GM19035 (cell line): ENCODE data around the gene DOCK4.

Experiments used
- ATAC-seq: cut with Tn5 transposase; IDR thresholded peaks from one replicate; pipeline ENCODE4 v1.9.1; 2021; ENCODE audit not compliant: unreplicated experiment

DOCK4 gene

GRCh38 chr7:111834367-111834766 lies 371.8 kb downstream of the DOCK4 start:
- no peak for ATAC-seq

DNA sequence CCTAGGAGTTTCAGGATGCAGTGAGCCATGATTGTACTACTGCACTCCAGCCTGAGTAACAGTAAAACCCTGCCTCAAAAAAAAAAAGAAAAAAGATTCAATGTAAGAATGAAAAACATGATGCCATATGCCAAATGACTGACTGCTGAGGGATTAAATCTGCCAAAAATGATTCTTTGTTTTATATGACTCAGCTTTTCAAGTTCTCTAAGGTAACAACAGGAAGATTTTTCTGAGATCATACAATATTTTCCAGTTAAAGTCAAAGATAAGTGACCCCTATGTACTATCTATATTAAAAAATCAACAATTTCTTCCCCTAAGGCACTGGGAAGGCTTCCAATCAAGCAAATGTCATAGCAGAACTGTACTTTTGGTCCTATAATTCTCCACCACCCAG lies 372.7 kb downstream of the DOCK4 start:
- no peak for ATAC-seq

DNA sequence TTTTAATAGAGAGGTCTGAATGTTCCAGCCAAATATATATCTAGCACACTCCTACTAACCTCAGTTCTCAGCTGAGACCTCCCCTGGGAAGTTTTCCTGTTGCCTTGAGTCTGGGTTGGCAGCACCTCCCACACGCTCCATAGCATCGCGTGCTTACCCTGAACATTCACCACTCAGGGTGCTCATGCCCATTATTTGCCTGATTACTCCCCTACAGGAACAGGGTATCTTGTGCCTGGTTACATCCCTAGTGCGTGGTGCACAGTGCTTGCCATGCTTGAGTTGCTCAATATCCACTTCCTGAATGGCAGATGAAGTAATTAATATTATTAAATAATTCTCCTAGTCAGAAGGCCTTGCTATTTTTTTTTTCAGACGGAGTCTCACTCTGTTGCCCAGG lies 374.0 kb downstream of the DOCK4 start:
- ATAC-seq = no peak

GRCh38 chr7:111829221-111829620 lies 377.0 kb downstream of the DOCK4 start:
- ATAC-seq = no peak

DNA sequence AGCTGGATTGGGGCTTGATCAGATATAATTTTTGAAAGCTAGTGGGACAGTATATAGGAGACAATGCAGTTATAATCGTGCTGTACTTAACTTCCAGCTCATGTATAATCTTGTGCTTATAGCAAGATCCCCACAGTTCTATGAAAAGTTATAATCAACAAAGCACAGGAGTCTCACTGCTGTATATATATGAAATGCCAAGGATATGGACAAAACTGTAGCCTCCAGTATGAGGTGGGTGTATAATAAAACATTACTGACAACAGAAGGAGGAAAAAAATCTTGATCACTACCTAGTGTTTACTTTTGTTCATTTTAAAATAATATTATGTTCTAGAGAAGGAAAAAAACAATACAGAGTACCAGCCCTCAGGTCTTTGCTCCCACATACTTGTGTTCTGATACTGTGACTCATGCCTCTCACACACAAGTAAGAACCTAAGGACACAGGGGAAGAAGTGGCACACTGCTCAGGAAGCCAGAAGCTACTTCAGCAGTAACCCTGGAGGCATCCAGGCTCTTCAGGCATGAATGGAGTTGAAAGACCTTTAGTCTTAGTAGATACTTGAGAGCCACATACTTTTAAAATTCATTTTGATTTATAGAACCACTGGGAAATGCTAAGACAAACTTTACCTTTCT lies 378.2 kb downstream of the DOCK4 start:
- ATAC-seq = no peak

DNA sequence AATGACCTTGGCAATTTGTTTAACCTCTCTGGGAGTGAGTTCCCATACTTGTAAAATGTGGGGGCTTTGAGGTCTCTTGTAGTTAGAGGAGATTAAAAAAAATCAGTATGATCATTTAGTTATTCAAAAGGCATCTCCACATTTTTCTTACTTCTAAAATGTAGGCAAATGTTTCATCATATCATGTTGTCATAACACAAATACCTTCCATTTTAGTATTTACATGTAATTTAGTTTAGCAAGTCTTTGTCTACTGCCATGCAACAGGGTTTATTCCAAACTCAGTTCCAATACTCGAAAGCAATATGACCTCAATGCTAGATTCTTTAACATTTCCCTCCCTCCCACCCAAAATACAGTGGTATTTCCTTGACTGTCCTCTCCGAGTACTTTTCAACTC lies 381.2 kb downstream of the DOCK4 start:
- no peak for ATAC-seq

- ATAC-seq = no peak
These were observed 382.4 kb downstream of the DOCK4 start for GRCh38 chr7:111823826-111824225.

DNA sequence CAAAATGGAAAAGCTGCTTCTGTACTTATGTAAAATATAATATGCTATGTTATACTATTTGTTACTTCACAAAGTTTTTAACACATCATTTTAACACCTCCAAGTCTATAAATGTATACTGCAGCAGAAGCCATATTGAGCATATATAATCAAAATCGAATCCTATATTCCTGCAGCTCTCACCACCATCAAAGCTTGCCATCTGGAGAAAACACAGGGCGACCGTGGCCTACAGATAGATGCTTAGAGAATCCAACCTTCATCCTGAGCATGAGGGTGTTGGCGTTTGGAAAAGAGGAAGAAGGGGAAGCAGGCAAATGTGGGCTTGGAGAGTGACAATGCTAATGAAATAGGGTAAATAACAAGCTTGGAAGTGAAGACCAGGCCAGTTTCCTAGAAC lies 385.2 kb downstream of the DOCK4 start:
- ATAC-seq = no peak

- no peak for ATAC-seq
These were observed 385.6 kb downstream of the DOCK4 start for GRCh38 chr7:111820621-111821020.

DNA sequence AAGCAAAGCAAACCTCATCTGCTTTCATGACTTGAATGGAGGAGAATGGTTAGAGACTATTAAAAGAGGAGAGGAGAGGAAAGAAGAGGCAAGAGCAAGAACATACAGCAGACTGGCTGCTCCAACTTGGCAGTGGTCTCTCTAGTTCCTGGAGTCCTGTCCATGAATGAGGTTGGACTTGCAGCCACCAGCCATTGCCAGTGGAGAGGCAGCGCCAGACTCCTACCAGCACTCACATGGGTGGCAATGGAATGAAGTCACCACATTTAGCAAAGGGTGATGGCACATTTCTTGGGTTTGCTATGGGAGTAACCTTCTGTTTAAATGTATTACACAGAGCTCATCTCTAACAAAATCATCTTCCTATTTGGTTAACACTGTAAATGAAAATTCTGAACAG lies 386.1 kb downstream of the DOCK4 start:
- ATAC-seq = no peak

GRCh38 chr7:111815354-111815753 lies 390.8 kb downstream of the DOCK4 start:
- no peak for ATAC-seq

DNA sequence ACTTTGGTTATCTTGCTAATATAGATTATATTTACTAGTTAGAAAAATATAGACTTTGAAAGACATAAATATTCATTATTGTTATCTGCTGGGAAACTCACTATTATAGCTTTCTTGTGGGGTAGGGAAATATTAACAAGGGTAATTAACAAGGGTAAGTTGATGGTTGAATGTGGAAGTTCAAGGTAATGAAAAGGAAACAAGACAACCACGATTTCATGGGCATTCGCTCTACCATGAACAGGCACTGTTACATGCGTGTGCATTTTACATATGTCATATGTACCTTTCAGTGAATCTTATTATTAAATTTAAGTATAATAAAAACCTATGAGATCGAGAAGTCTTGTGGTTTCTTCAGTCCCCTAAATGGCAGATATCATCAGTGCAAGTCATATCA lies 392.9 kb downstream of the DOCK4 start:
- ATAC-seq = no peak

GRCh38 chr7:111806232-111806631 lies 400.0 kb downstream of the DOCK4 start:
- ATAC-seq = no peak

- no peak for ATAC-seq
These were observed 403.0 kb downstream of the DOCK4 start for GRCh38 chr7:111803015-111803758.

- no peak for ATAC-seq
These were observed 403.9 kb downstream of the DOCK4 start for GRCh38 chr7:111802194-111802772.

- ATAC-seq = no peak
These were observed 404.9 kb downstream of the DOCK4 start for GRCh38 chr7:111801277-111801676.

DNA sequence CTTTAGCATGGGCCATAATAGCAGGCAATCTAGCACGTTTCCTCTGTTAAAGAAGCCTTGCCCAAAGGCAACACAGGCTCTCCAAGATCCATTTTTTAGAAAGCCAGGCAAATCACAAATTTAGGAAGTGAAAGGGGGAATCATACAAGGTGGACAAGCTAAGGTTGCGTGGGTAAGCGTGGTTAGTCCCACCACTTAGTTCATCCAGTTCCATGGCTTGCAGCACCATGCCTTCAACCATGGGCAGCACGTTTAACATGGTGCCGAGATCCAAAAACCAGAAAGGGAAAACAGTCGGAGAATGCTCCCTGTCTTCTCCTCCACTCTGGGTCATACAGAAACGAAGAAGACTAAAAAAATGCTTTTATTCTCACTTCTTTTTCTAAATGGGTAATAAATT lies 409.5 kb downstream of the DOCK4 start:
- ATAC-seq = no peak

DNA sequence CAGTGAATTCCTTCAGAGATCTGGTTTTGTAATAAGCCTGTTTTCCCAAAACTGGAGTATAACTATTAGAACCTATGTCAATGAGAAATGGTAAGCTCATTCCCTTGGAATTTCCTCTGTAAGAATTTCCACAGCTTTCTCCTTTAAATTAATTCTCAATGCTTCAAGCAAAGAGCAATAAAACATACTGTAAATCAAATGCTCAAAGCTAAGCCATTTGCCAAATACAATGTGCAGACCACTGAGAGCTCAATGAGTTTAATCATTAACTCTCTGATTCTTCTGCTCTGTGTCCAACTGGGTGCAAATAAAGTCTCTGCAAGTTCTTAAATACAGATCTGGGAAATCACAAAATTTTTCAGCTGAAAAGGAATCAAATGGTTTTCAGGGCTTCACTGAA lies 416.3 kb downstream of the DOCK4 start:
- no peak for ATAC-seq

- ATAC-seq = no peak
These were observed 417.2 kb downstream of the DOCK4 start for GRCh38 chr7:111789048-111789320.

DNA sequence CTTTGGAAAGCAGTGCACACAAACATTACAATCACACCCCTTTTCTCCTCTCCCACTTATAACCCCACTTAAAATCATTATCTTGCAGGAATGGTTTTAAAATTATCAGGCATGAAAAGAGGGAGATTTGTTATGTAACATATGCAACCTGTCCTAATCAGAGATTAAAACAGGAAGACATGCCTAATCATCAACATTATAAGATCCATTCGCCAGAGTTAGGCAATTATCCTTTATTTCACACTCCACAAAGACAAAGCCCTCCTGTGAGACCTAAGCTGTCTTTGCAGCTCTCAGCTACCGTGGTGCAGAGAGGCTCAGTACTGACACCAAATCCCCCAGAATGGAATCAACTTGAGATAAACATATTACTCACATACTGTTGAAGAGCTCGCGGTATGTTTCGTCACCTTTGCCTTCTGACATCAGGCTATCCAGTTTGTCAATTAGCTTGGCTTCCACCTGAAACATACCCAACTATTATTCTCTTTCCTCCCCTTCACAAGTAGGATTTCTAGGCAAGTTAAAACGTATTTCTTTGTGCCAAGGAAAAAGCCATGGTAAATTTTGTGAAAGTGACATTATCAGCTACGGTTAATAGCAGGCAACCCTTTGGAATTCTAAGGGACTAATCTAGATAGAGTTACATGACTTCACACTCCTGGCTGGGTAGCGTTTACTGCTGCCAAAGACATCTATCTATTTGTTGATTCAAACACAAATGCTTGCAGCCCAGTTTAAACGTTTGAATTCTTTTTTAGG lies 417.7 kb downstream of the DOCK4 start:
- no peak for ATAC-seq

DNA sequence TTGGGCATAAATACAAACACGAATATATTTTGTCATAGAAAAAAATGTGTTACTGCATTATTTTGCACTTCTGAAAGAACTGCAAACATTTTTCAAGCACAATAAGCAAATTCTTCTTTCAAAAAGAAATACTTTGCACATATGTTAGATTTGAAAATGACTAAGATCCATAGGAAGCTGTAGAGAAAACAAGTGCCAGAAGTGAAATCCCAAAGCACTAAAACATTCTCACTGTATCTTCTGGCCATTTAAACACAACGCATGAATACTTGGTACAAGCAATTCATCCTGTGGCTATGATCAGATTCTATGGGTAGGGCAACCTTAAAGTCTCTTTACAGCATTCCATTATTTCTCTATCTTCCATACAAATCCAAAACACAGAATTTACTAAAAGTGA lies 418.5 kb downstream of the DOCK4 start:
- ATAC-seq = no peak

DNA sequence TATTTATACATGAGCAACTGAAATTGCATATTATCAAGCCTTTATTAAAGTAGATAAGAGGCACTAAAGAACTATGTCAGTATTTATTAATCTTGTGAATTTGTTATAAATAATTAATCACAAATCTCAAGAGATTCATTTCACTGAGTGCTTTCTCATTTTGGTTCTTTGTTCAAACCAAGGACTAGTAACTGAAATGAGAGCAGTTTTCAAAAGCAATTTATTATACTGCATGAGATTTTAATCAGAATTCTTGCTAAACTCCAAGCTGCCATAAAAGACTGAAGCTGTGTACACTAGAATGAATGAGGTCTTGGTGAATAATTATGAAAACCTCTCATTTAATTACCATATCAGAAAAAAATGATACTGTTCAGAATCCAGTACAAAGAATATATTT lies 419.1 kb downstream of the DOCK4 start:
- ATAC-seq = no peak
